ENCODE measurements around the gene CHST15. TPM values are rescaled to one million over a fixed set of nuclear protein-coding genes. Genes with fewer than 3 reads are reported as not detected.
A peak's percentile ranks its signal among the peaks of the same experiment; 100 is the strongest.

CHST15 gene
- total RNA-seq, 4 donors from 2014 or later, result 4.0 to 23.0 (median 13.8) TPM

GRCh38 chr10:124070666-124071065, 22.7 kb downstream of the CHST15 start:
- TF ChIP-seq CTCF (IDR thresholded peaks at IDR 0.05), result no peak
- TF ChIP-seq POLR2A (IDR thresholded peaks at IDR 0.05), result no peak
- H3K27me3 ChIP-seq, result no peaks in the 10 kb centered on the region
- intact Hi-C loops (cut with DNase I), result no loop called here
- no peak overlapping the region for H3K27ac ChIP-seq
- no peak for DNase-seq
- H3K36me3 ChIP-seq, result no peaks in the 10 kb centered on the region
- peaks cover 0 to 67% (median 36%) of the 10 kb centered on the region in 3 donors for H3K4me1 ChIP-seq
- H3K4me3 ChIP-seq, result no peak overlapping the region
- H3K9me3 ChIP-seq, result no peaks in the 10 kb centered on the region
- 93 to 96% methylated on average over 8 to 10 of the region's 10 CpGs for WGBS, 2 donors

DNA sequence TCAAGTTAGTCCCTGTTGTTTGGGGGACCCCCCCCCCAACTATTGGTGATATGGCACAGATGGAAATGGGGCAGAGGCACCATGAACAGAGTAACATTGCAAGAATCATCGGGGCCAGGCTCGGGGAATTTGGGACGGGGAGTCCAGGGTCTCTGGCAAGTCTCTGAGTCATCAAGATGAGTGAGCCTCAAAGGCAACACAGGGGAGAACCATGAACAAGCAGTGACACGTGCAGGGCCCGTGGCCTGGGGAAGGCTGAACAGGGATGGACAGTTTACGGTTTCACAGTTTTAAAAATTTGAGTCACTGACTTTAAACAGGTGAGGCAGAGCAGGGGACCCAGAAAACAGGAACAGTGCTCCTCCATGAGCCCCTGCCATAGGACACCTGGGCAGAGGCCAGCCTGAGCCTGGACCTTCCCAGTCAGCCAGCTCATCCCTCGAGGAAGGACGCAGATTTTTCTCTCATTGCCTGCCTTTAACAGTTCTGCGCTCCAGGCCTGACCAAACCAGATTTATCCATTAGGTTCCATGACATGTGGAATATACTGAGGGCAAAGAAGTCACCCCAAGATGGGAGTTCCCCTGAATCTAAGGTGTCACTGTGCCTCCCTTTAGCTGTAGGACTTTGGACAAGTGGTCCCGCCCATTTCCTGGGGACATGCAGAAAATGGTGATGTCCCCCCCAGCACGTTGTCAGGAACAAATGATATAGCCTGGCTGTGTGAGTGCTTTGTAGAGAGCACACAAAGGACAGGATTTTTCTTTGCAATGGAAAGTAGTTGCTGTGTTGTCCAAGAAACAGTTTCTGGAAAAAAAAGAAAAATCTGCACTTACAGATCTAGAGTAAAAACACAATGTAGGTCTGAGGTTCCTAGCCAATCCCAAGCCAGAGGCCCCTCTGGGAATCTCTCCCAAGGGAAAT, 23.8 kb downstream of the CHST15 start:
- Histone ChIP-seq H3K4me3 (no peak overlapping the region), H3K4me1 (peaks cover 0 to 67% (median 34%) of the 10 kb centered on the region in 3 donors), H3K27me3 (no peaks in the 10 kb centered on the region), H3K9me3 (no peaks in the 10 kb centered on the region), H3K36me3 (no peaks in the 10 kb centered on the region), H3K27ac (no peak overlapping the region)
- intact Hi-C loops (cut with DNase I), result no loop called here
- TF ChIP-seq POLR2A (IDR thresholded peaks at IDR 0.05), result no peak
- no peak for TF ChIP-seq CTCF (IDR thresholded peaks at IDR 0.05)
- 63 to 81% methylated on average over 9 to 10 of the region's 11 CpGs for WGBS, 2 donors
- no peak for DNase-seq

GRCh38 chr10:124068929-124069328, 24.5 kb downstream of the CHST15 start:
- no peak overlapping the region for H3K27ac ChIP-seq
- H3K9me3 ChIP-seq, result no peaks in the 10 kb centered on the region
- DNase-seq, result no peak
- no peaks in the 10 kb centered on the region for H3K36me3 ChIP-seq
- no peak overlapping the region for H3K4me3 ChIP-seq
- TF ChIP-seq CTCF (IDR thresholded peaks at IDR 0.05) (no peak), POLR2A (IDR thresholded peaks at IDR 0.05) (no peak)
- intact Hi-C loops (cut with DNase I), result no loop called here
- no peaks in the 10 kb centered on the region for H3K27me3 ChIP-seq
- 46 to 57% methylated on average over 3 of the region's 3 CpGs for WGBS, 2 donors
- H3K4me1 ChIP-seq, result peaks cover 2 to 67% (median 41%) of the 10 kb centered on the region in 3 donors

GRCh38 chr10:124067825-124068400, 25.5 kb downstream of the CHST15 start:
- DNase-seq, result no peak
- 92 to 93% methylated on average over 7 to 14 of the region's 14 CpGs for WGBS, 2 donors
- TF ChIP-seq CTCF (IDR thresholded peaks at IDR 0.05) (no peak), POLR2A (IDR thresholded peaks at IDR 0.05) (no peak)
- Histone ChIP-seq H3K27me3 (no peaks in the 10 kb centered on the region), H3K9me3 (no peaks in the 10 kb centered on the region), H3K36me3 (no peaks in the 10 kb centered on the region), H3K4me1 (peaks cover 3 to 74% (median 48%) of the 10 kb centered on the region in 3 donors), H3K27ac (peak overlapping the region in 2 of 4 donors; percentile 58 to 76), H3K4me3 (no peak overlapping the region)
- intact Hi-C loops (cut with DNase I), result no loop called here
